Measurements from ENCODE around the gene TGM1. TPM values are rescaled to one million over a fixed set of nuclear protein-coding genes. Genes with fewer than 3 reads are reported as not detected.

TGM1 gene
- total RNA-seq, 1 experiment from 2014 or later: 1.0 TPM

Other genes starting within 250 kb of the TGM1 start
- 0.33 to 0.75 TPM (median 0.61 TPM) in 5 replicates for gene CARMIL3, start 211.2 kb downstream of the TGM1 start, total RNA-seq (2022; extraction: Qiagen RNA extraction; ENCODE audit: low read depth)
- 0.06 to 0.16 TPM (median 0.15 TPM) in 3 of 5 replicates, not detected in the others for gene CPNE6, start 191.6 kb downstream of the TGM1 start, total RNA-seq (2022; extraction: Qiagen RNA extraction; ENCODE audit: low read depth)
- 18.0 to 23.5 TPM (median 19.5 TPM) in 5 replicates for gene PCK2, start 168.9 kb downstream of the TGM1 start, total RNA-seq (2022; extraction: Qiagen RNA extraction; ENCODE audit: low read depth)
- 19.4 to 22.8 TPM (median 20.8 TPM) in 5 replicates for gene DCAF11, start 148.4 kb downstream of the TGM1 start, total RNA-seq (2022; extraction: Qiagen RNA extraction; ENCODE audit: low read depth)
- 0.75 to 1.1 TPM (median 1.0 TPM) in 5 replicates for gene NRL, start 148.2 kb downstream of the TGM1 start, total RNA-seq (2022; extraction: Qiagen RNA extraction; ENCODE audit: low read depth)
- gene FITM1, start 132.5 kb downstream of the TGM1 start, total RNA-seq (2022; extraction: Qiagen RNA extraction; ENCODE audit: low read depth): 0.17 TPM in 2 of 5 replicates, not detected in the others
- 157 to 192 TPM (median 167 TPM) in 5 replicates for gene PSME1, start 127.0 kb downstream of the TGM1 start, total RNA-seq (2022; extraction: Qiagen RNA extraction; ENCODE audit: low read depth)
- gene EMC9, start 121.6 kb downstream of the TGM1 start, total RNA-seq (2022; extraction: Qiagen RNA extraction; ENCODE audit: low read depth): 47.8 to 65.7 TPM (median 59.1 TPM) in 5 replicates
- gene PSME2, start 116.6 kb downstream of the TGM1 start, total RNA-seq (2022; extraction: Qiagen RNA extraction; ENCODE audit: low read depth): 161 to 196 TPM (median 170 TPM) in 5 replicates
- gene RNF31, start 115.7 kb downstream of the TGM1 start, total RNA-seq (2022; extraction: Qiagen RNA extraction; ENCODE audit: low read depth): 20.9 to 32.8 TPM (median 29.5 TPM) in 5 replicates
- gene IRF9, start 101.9 kb downstream of the TGM1 start, total RNA-seq (2022; extraction: Qiagen RNA extraction; ENCODE audit: low read depth): 15.3 to 20.5 TPM (median 18.1 TPM) in 5 replicates
- gene REC8, start 91.1 kb downstream of the TGM1 start, total RNA-seq (2022; extraction: Qiagen RNA extraction; ENCODE audit: low read depth): 3.5 to 5.5 TPM (median 5.2 TPM) in 5 replicates
- gene IPO4, start 74.4 kb downstream of the TGM1 start, total RNA-seq (2022; extraction: Qiagen RNA extraction; ENCODE audit: low read depth): 71.7 to 83.4 TPM (median 76.3 TPM) in 5 replicates
- gene TM9SF1, start 67.7 kb downstream of the TGM1 start, total RNA-seq (2022; extraction: Qiagen RNA extraction; ENCODE audit: low read depth): 63.4 to 67.1 TPM (median 65.5 TPM) in 5 replicates
- gene TSSK4, start 57.5 kb downstream of the TGM1 start, total RNA-seq (2022; extraction: Qiagen RNA extraction; ENCODE audit: low read depth): not detected in 5 replicates
- 76.1 to 96.4 TPM (median 81.8 TPM) in 5 replicates for gene CHMP4A, start 49.7 kb downstream of the TGM1 start, total RNA-seq (2022; extraction: Qiagen RNA extraction; ENCODE audit: low read depth)
- gene MDP1, start 47.1 kb downstream of the TGM1 start, total RNA-seq (2022; extraction: Qiagen RNA extraction; ENCODE audit: low read depth): 28.4 to 32.8 TPM (median 30.6 TPM) in 5 replicates
- gene NEDD8, start 30.8 kb downstream of the TGM1 start, total RNA-seq (2022; extraction: Qiagen RNA extraction; ENCODE audit: low read depth): 438 to 493 TPM (median 454 TPM) in 5 replicates
- 55.3 to 62.7 TPM (median 61.5 TPM) in 5 replicates for gene GMPR2, start 30.2 kb downstream of the TGM1 start, total RNA-seq (2022; extraction: Qiagen RNA extraction; ENCODE audit: low read depth)
- gene TINF2, start 20.6 kb downstream of the TGM1 start, total RNA-seq (2022; extraction: Qiagen RNA extraction; ENCODE audit: low read depth): 31.8 to 38.3 TPM (median 37.1 TPM) in 5 replicates
- 16.1 to 17.8 TPM (median 17.2 TPM) in 5 replicates for gene RABGGTA, start 8.4 kb upstream of the TGM1 start, total RNA-seq (2022; extraction: Qiagen RNA extraction; ENCODE audit: low read depth)
- 8.1 to 13.1 TPM (median 10.3 TPM) in 5 replicates for gene DHRS1, start 36.6 kb upstream of the TGM1 start, total RNA-seq (2022; extraction: Qiagen RNA extraction; ENCODE audit: low read depth)
- 14.8 to 17.6 TPM (median 16.2 TPM) in 5 replicates for gene NOP9, start 36.7 kb upstream of the TGM1 start, total RNA-seq (2022; extraction: Qiagen RNA extraction; ENCODE audit: low read depth)
- 0.17 to 0.72 TPM (median 0.19 TPM) in 5 replicates for gene CIDEB, start 44.8 kb upstream of the TGM1 start, total RNA-seq (2022; extraction: Qiagen RNA extraction; ENCODE audit: low read depth)
- gene LTB4R2, start 47.0 kb upstream of the TGM1 start, total RNA-seq (2022; extraction: Qiagen RNA extraction; ENCODE audit: low read depth): 2.8 to 5.1 TPM (median 4.4 TPM) in 5 replicates
- 3.9 to 6.3 TPM (median 5.2 TPM) in 5 replicates for gene LTB4R, start 48.3 kb upstream of the TGM1 start, total RNA-seq (2022; extraction: Qiagen RNA extraction; ENCODE audit: low read depth)
- not detected in 5 replicates for gene ADCY4, start 71.9 kb upstream of the TGM1 start, total RNA-seq (2022; extraction: Qiagen RNA extraction; ENCODE audit: low read depth)
- not detected in 5 replicates for gene RIPK3, start 76.8 kb upstream of the TGM1 start, total RNA-seq (2022; extraction: Qiagen RNA extraction; ENCODE audit: low read depth)
- gene NFATC4, start 105.0 kb upstream of the TGM1 start, total RNA-seq (2022; extraction: Qiagen RNA extraction; ENCODE audit: low read depth): 0.06 to 0.47 TPM (median 0.31 TPM) in 3 of 5 replicates, not detected in the others
- gene NYNRIN, start 135.8 kb upstream of the TGM1 start, total RNA-seq (2022; extraction: Qiagen RNA extraction; ENCODE audit: low read depth): 0.25 to 0.34 TPM (median 0.26 TPM) in 5 replicates
- gene CBLN3, start 166.5 kb upstream of the TGM1 start, total RNA-seq (2022; extraction: Qiagen RNA extraction; ENCODE audit: low read depth): 1.0 to 1.7 TPM (median 1.2 TPM) in 5 replicates
- 23.4 to 28.8 TPM (median 27.6 TPM) in 5 replicates for gene KHNYN, start 166.8 kb upstream of the TGM1 start, total RNA-seq (2022; extraction: Qiagen RNA extraction; ENCODE audit: low read depth)
- gene SDR39U1, start 179.6 kb upstream of the TGM1 start, total RNA-seq (2022; extraction: Qiagen RNA extraction; ENCODE audit: low read depth): 42.3 to 50.6 TPM (median 48.6 TPM) in 5 replicates
- gene CMA1, start 245.1 kb upstream of the TGM1 start, total RNA-seq (2022; extraction: Qiagen RNA extraction; ENCODE audit: low read depth): not detected in 5 replicates

All from A549 treated with GW870086 at 1 μM for 4 hours (cell line).